HEK293 (cell line): ENCODE results near the gene HSPG2.

Source experiments
- CTCF ChIP-seq: fragments of 450-650 bp; formaldehyde crosslinking; IDR thresholded peaks from 2 replicates; pipeline ENCODE4 v1.5.1; 2016; ENCODE audit warnings: missing biosample characterization, missing genetic modification characterization
- ZNF423 ChIP-seq: fragments of 450-650 bp; formaldehyde crosslinking; IDR thresholded peaks from 2 replicates; pipeline ENCODE4 v1.5.1; 2016; ENCODE audit warnings: missing biosample characterization, missing genetic modification characterization

DNA sequence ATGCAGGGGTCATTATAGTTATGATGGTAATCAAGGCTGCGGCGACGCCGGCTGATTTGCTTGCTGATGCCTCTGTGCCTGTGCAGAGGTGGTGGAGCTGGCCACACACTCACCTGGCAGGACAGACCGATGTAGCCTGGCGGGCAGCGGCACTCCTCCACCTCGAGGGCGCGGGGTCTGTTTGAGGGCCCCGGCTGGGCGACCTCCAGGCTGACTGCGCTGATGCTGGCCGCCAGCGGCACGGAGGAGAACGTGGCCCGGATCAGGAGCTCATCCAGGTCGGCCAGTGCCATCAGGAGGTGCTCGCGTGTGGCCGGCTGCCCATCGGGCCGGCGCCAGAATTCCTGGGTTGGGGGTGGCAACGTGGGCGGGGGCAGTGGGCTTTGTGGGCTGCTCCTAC, 72.4 kb downstream of the HSPG2 start:
- TF ChIP-seq CTCF (tag by site-specific recombination) (no peak), ZNF423 (no peak)
